ENCODE results near the gene BLACAT1. TPM values are rescaled to one million over a fixed set of nuclear protein-coding genes. Genes with fewer than 3 reads are reported as not detected.

Gene BLACAT1
- total RNA-seq: not detected
- 0.03 TPM for polyA plus RNA-seq

GRCh38 chr1:205455581-205456382, at the start of gene BLACAT1:
BLACAT1 (minus strand) TSS chr1:205456045.
- DNase-seq (ENCODE audit: extremely low spot score): no peak
- Histone ChIP-seq H3K27ac (ENCODE audit: low read depth) (no peak within 1 kb of the TSS), H3K4me1 (ENCODE audit: insufficient read depth) (no peaks in the 10 kb centered on the region), H3K36me3 (ENCODE audit: insufficient read depth) (no peaks in the 10 kb centered on the region), H3K4me3 (ENCODE audit: low read depth, low read length) (peak within 1 kb of the TSS; percentile 19)
- WGBS: 2% methylated on average over 53 of the region's 53 CpGs

GRCh38 chr1:205505076-205505729, 49.4 kb upstream of the BLACAT1 start:
- DNase-seq (ENCODE audit: extremely low spot score): no peak
- H3K4me3 ChIP-seq (ENCODE audit: low read depth, low read length): peak overlapping the region; percentile 46
- H3K27ac ChIP-seq (ENCODE audit: low read depth): no peak overlapping the region
- no peaks in the 10 kb centered on the region for H3K36me3 ChIP-seq (ENCODE audit: insufficient read depth)
- H3K4me1 ChIP-seq (ENCODE audit: insufficient read depth): no peaks in the 10 kb centered on the region
- 13% methylated on average over 18 of the region's 18 CpGs for WGBS

GRCh38 chr1:205504311-205505075, 48.6 kb upstream of the BLACAT1 start, which contains the start of gene CDK18:
CDK18 (plus strand) TSS chr1:205504669; CDS start chr1:205523168, 18,499 bp downstream.
- no peak for DNase-seq (ENCODE audit: extremely low spot score)
- Histone ChIP-seq H3K4me3 (ENCODE audit: low read depth, low read length) (peak within 1 kb of the TSS; percentile 46), H3K4me1 (ENCODE audit: insufficient read depth) (no peaks in the 10 kb centered on the region), H3K27ac (ENCODE audit: low read depth) (no peak within 1 kb of the TSS), H3K36me3 (ENCODE audit: insufficient read depth) (no peaks in the 10 kb centered on the region)
- 5% methylated on average over 42 of the region's 42 CpGs for WGBS

GRCh38 chr1:205502992-205503391, 47.1 kb upstream of the BLACAT1 start:
- no peak overlapping the region for H3K27ac ChIP-seq (ENCODE audit: low read depth)
- WGBS: 76% methylated on average over 3 of the region's 3 CpGs
- no peak for DNase-seq (ENCODE audit: extremely low spot score)
- no peak overlapping the region for H3K4me3 ChIP-seq (ENCODE audit: low read depth, low read length)
- no peaks in the 10 kb centered on the region for H3K4me1 ChIP-seq (ENCODE audit: insufficient read depth)
- no peaks in the 10 kb centered on the region for H3K36me3 ChIP-seq (ENCODE audit: insufficient read depth)

GRCh38 chr1:205502111-205502810, 46.4 kb upstream of the BLACAT1 start:
- Histone ChIP-seq H3K36me3 (ENCODE audit: insufficient read depth) (no peaks in the 10 kb centered on the region), H3K4me1 (ENCODE audit: insufficient read depth) (no peaks in the 10 kb centered on the region), H3K4me3 (ENCODE audit: low read depth, low read length) (no peak overlapping the region), H3K27ac (ENCODE audit: low read depth) (no peak overlapping the region)
- no peak for DNase-seq (ENCODE audit: extremely low spot score)
- WGBS: 90% methylated on average over 3 of the region's 3 CpGs

- Histone ChIP-seq H3K4me1 (ENCODE audit: insufficient read depth) (no peaks in the 10 kb centered on the region), H3K27ac (ENCODE audit: low read depth) (no peak overlapping the region), H3K36me3 (ENCODE audit: insufficient read depth) (no peaks in the 10 kb centered on the region), H3K4me3 (ENCODE audit: low read depth, low read length) (no peak overlapping the region)
- DNase-seq (ENCODE audit: extremely low spot score): no peak
- 75% methylated on average over 9 of the region's 9 CpGs for WGBS
Measured at GRCh38 chr1:205500240-205501233, 44.7 kb upstream of the BLACAT1 start.

- DNase-seq (ENCODE audit: extremely low spot score): no peak
- WGBS: 64% methylated on average over 3 of the region's 3 CpGs
- no peak overlapping the region for H3K27ac ChIP-seq (ENCODE audit: low read depth)
- H3K4me1 ChIP-seq (ENCODE audit: insufficient read depth): no peaks in the 10 kb centered on the region
- no peaks in the 10 kb centered on the region for H3K36me3 ChIP-seq (ENCODE audit: insufficient read depth)
- no peak overlapping the region for H3K4me3 ChIP-seq (ENCODE audit: low read depth, low read length)
Measured at GRCh38 chr1:205499789-205500188, 43.9 kb upstream of the BLACAT1 start.

GRCh38 chr1:205497351-205497750, 41.5 kb upstream of the BLACAT1 start:
- no peaks in the 10 kb centered on the region for H3K36me3 ChIP-seq (ENCODE audit: insufficient read depth)
- no peak for DNase-seq (ENCODE audit: extremely low spot score)
- WGBS: 86% methylated on average over 7 of the region's 7 CpGs
- no peak overlapping the region for H3K4me3 ChIP-seq (ENCODE audit: low read depth, low read length)
- peaks cover 2% of the 10 kb centered on the region for H3K4me1 ChIP-seq (ENCODE audit: insufficient read depth)
- no peak overlapping the region for H3K27ac ChIP-seq (ENCODE audit: low read depth)

GRCh38 chr1:205496661-205497060, 40.8 kb upstream of the BLACAT1 start:
- WGBS: 98% methylated on average over 1 of the region's 1 CpG
- peaks cover 2% of the 10 kb centered on the region for H3K4me1 ChIP-seq (ENCODE audit: insufficient read depth)
- H3K4me3 ChIP-seq (ENCODE audit: low read depth, low read length): no peak overlapping the region
- H3K27ac ChIP-seq (ENCODE audit: low read depth): no peak overlapping the region
- DNase-seq (ENCODE audit: extremely low spot score): no peak
- H3K36me3 ChIP-seq (ENCODE audit: insufficient read depth): no peaks in the 10 kb centered on the region

GRCh38 chr1:205495237-205495823, 39.5 kb upstream of the BLACAT1 start:
- no peak for DNase-seq (ENCODE audit: extremely low spot score)
- H3K36me3 ChIP-seq (ENCODE audit: insufficient read depth): no peaks in the 10 kb centered on the region
- peaks cover 2% of the 10 kb centered on the region for H3K4me1 ChIP-seq (ENCODE audit: insufficient read depth)
- WGBS: 66% methylated on average over 9 of the region's 9 CpGs
- no peak overlapping the region for H3K4me3 ChIP-seq (ENCODE audit: low read depth, low read length)
- H3K27ac ChIP-seq (ENCODE audit: low read depth): no peak overlapping the region

- Histone ChIP-seq H3K4me1 (ENCODE audit: insufficient read depth) (peaks cover 2% of the 10 kb centered on the region), H3K36me3 (ENCODE audit: insufficient read depth) (no peaks in the 10 kb centered on the region), H3K4me3 (ENCODE audit: low read depth, low read length) (no peak overlapping the region), H3K27ac (ENCODE audit: low read depth) (no peak overlapping the region)
- no peak for DNase-seq (ENCODE audit: extremely low spot score)
- 89% methylated on average over 4 of the region's 4 CpGs for WGBS
Measured at GRCh38 chr1:205494115-205494514, 38.3 kb upstream of the BLACAT1 start.
